Neural cell (in vitro differentiated cells): Measurements from ENCODE around the gene AGL.

Source experiments
- CTCF ChIP-seq: fragments of 450-650 bp; IDR thresholded peaks from 2 replicates; pipeline ENCODE4 v1.5.1; 2014; ENCODE audit warnings: antibody characterized with exemption, mild to moderate bottlenecking, moderate library complexity; ENCODE audit not compliant: poor library complexity, severe bottlenecking
- EP300 ChIP-seq: fragments of 450-650 bp; conservative IDR thresholded peaks from 2 replicates; pipeline ENCODE4 v1.6.1; 2014; ENCODE audit warnings: antibody characterized with exemption, mild to moderate bottlenecking, moderate library complexity; ENCODE audit not compliant: poor library complexity, severe bottlenecking
- EZH2 ChIP-seq: fragments of 200-600, 300-800 bp; shearing (Covaris generic), sonication (generic); IDR thresholded peaks from 2 replicates; pipeline ENCODE4 v1.6.1; 2014; ENCODE audit warnings: antibody characterized with exemption, low read length, borderline replicate concordance, mild to moderate bottlenecking; ENCODE audit not compliant: insufficient read depth, poor library complexity, severe bottlenecking
- MXI1 ChIP-seq: fragments of 450-650 bp; conservative IDR thresholded peaks from 2 replicates; pipeline ENCODE4 v1.6.1; 2014; ENCODE audit warnings: antibody characterized with exemption, mild to moderate bottlenecking; ENCODE audit not compliant: poor library complexity, severe bottlenecking
- POLR2AphosphoS5 ChIP-seq: IDR thresholded peaks from 2 replicates; pipeline ENCODE4 v1.6.1; 2012
- RAD21 ChIP-seq: fragments of 450-650 bp; conservative IDR thresholded peaks from 2 replicates; pipeline ENCODE4 v1.6.1; 2014; ENCODE audit warnings: antibody characterized with exemption, mild to moderate bottlenecking, moderate library complexity
- REST ChIP-seq: IDR thresholded peaks from 2 replicates; pipeline ENCODE4 v1.6.1; 2012; ENCODE audit warnings: borderline replicate concordance
- SMC3 ChIP-seq: fragments of 450-650 bp; conservative IDR thresholded peaks from 2 replicates; pipeline ENCODE4 v1.6.1; 2014; ENCODE audit warnings: antibody characterized with exemption, mild to moderate bottlenecking, moderate library complexity; ENCODE audit not compliant: poor library complexity
- TAF1 ChIP-seq: IDR thresholded peaks from 2 replicates; pipeline ENCODE4 v1.6.1; 2012; ENCODE audit warnings: low read depth

GRCh38 chr1:99860703-99861102 lies 10.5 kb downstream of the AGL start:
- TF ChIP-seq CTCF, result no peak
- TF ChIP-seq SMC3, result no peak
- TF ChIP-seq RAD21, result no peak
- TF ChIP-seq POLR2AphosphoS5, result no peak
- TF ChIP-seq EP300, result no peak
- TF ChIP-seq EZH2, result no peak
- TF ChIP-seq REST, result no peak
- no peak for TF ChIP-seq TAF1
- TF ChIP-seq MXI1, result no peak
